Cardiac muscle cell (in vitro differentiated cells and primary cell): ENCODE measurements around the gene FLNB. TPM values are rescaled to one million over a fixed set of nuclear protein-coding genes. Genes with fewer than 3 reads are reported as not detected.

Experiments
- DNase-seq, 2 donors: peaks; one replicate each; pipeline versions ENCODE4 v3.0.0 to v3.0.0-alpha.2; 2010 to 2017; ENCODE audit warnings: low read depth in 1 of 2, low spot score in 1 of 2
- H3K27ac ChIP-seq: fragments of 200-600 bp; sonication (generic); 2 replicates; pipeline ENCODE4 v1.5.1; 2016
- H3K27me3 ChIP-seq: fragments of 200-600 bp; sonication (generic); 2 replicates; pipeline ENCODE4 v1.6.0; 2016; ENCODE audit warnings: control low read depth
- H3K36me3 ChIP-seq: fragments of 200-600 bp; sonication (generic); 2 replicates; pipeline ENCODE4 v1.5.1; 2016; ENCODE audit warnings: control low read depth
- H3K4me1 ChIP-seq: fragments of 200-600 bp; sonication (generic); 2 replicates; pipeline ENCODE4 v1.8.1; 2017; ENCODE audit warnings: low read depth, mild to moderate bottlenecking, mixed run types
- H3K4me3 ChIP-seq: fragments of 200-600 bp; sonication (generic); 2 replicates; pipeline ENCODE4 v1.5.1; 2016; ENCODE audit warnings: mild to moderate bottlenecking
- H3K9me3 ChIP-seq: fragments of 200-600 bp; sonication (generic); 2 replicates; pipeline ENCODE4 v1.5.1; 2017; ENCODE audit warnings: low read depth, mild to moderate bottlenecking, control low read depth
- CTCF ChIP-seq: IDR thresholded peaks from 2 replicates; pipeline ENCODE4 v1.5.1; 2012; ENCODE audit warnings: low read depth, mild to moderate bottlenecking, low read length
- polyA plus RNA-seq: library from polyadenylated mRNA; unstranded; fragments of >200 nt; fragmentation: Nextera tagmentation; extraction: Ambion mirVana; gene quantifications from 2 replicates; pipeline ENCODE4 v1.2.1, GENCODE V29; 2016
- total RNA-seq: library from RNA; depleted of rRNA; stranded (reverse); fragments of >200 nt; gene quantifications from 2 replicates; pipeline ENCODE4 v1.2.3, GENCODE V29; 2016

The FLNB gene
- total and polyA plus RNA-seq, 2 experiments from 2014 or later: 12.1 to 28.7 TPM

- no peak overlapping the region for H3K27ac ChIP-seq
- H3K9me3 ChIP-seq: no peaks in the 10 kb centered on the region
- peak; percentile 29 to 56 for DNase-seq
- no peaks in the 10 kb centered on the region for H3K4me1 ChIP-seq
- no peaks in the 10 kb centered on the region for H3K36me3 ChIP-seq
- H3K4me3 ChIP-seq: no peak overlapping the region
- H3K27me3 ChIP-seq: no peaks in the 10 kb centered on the region
- TF ChIP-seq CTCF: no peak
Observed at GRCh38 chr3:57992452-57993213, 15.6 kb upstream of the FLNB start.

GRCh38 chr3:57998366-57999283 lies 9.6 kb upstream of the FLNB start:
- H3K27ac ChIP-seq: peak overlapping the region; percentile 48
- no peak for TF ChIP-seq CTCF
- H3K9me3 ChIP-seq: no peaks in the 10 kb centered on the region
- no peaks in the 10 kb centered on the region for H3K27me3 ChIP-seq
- H3K36me3 ChIP-seq: no peaks in the 10 kb centered on the region
- DNase-seq: peak; percentile 51 to 68
- no peak overlapping the region for H3K4me3 ChIP-seq
- peaks cover 4% of the 10 kb centered on the region for H3K4me1 ChIP-seq

- H3K27me3 ChIP-seq: no peaks in the 10 kb centered on the region
- peak overlapping the region; percentile 48 for H3K27ac ChIP-seq
- TF ChIP-seq CTCF: no peak
- H3K36me3 ChIP-seq: no peaks in the 10 kb centered on the region
- H3K4me3 ChIP-seq: no peak overlapping the region
- H3K9me3 ChIP-seq: no peaks in the 10 kb centered on the region
- peaks cover 4% of the 10 kb centered on the region for H3K4me1 ChIP-seq
- no peak for DNase-seq
Observed at GRCh38 chr3:57999417-58000115, 8.7 kb upstream of the FLNB start.

- Histone ChIP-seq H3K4me3 (no peak overlapping the region), H3K36me3 (no peaks in the 10 kb centered on the region), H3K27me3 (no peaks in the 10 kb centered on the region), H3K9me3 (no peaks in the 10 kb centered on the region), H3K4me1 (peaks cover 4% of the 10 kb centered on the region), H3K27ac (no peak overlapping the region)
- no peak for DNase-seq
- TF ChIP-seq CTCF: no peak
Observed at GRCh38 chr3:58000306-58001085, 7.7 kb upstream of the FLNB start.

GRCh38 chr3:58001086-58001467 lies 7.1 kb upstream of the FLNB start:
- no peak for DNase-seq
- Histone ChIP-seq H3K4me3 (no peak overlapping the region), H3K9me3 (no peaks in the 10 kb centered on the region), H3K27ac (no peak overlapping the region), H3K27me3 (no peaks in the 10 kb centered on the region), H3K4me1 (peaks cover 4% of the 10 kb centered on the region), H3K36me3 (no peaks in the 10 kb centered on the region)
- no peak for TF ChIP-seq CTCF
